Measurements from ENCODE around the gene TGFBR2. TPM values are rescaled to one million over a fixed set of nuclear protein-coding genes. Genes with fewer than 3 reads are reported as not detected.

The TGFBR2 gene
- total and polyA plus RNA-seq, 4 donors = 13.9 to 61.2 (median 33.7) TPM

- TF ChIP-seq SP1 (IDR thresholded peaks at IDR 0.05) = no peak
- Histone ChIP-seq H3K4me3 (ENCODE audit: low read depth in 1 of 3, low read length in 3 of 3) (no peak overlapping the region), H3K36me3 (ENCODE audit: control insufficient read depth in 4 of 4, insufficient read depth in 3 of 4, low read depth in 1 of 4, low read length in 3 of 4) (no peaks in the 10 kb centered on the region), H3K9ac (ENCODE audit: low read depth in 1 of 2, low read length in 2 of 2) (no peak overlapping the region), H3K27me3 (ENCODE audit: control insufficient read depth in 4 of 4, insufficient read depth in 4 of 4, low read length in 3 of 4) (no peaks in the 10 kb centered on the region), H3K27ac (ENCODE audit: low read depth in 1 of 2, low read length in 2 of 2) (peak overlapping the region; percentile 28 to 99), H3K9me3 (ENCODE audit: control insufficient read depth in 4 of 4, low read length in 3 of 4) (no peaks in the 10 kb centered on the region), H3K4me1 (ENCODE audit: control insufficient read depth in 4 of 4, insufficient read depth in 4 of 4, low read length in 3 of 4) (peaks cover 0 to 19% (median 6%) of the 10 kb centered on the region in 4 donors)
- WGBS = 67% methylated on average over 4 of the region's 4 CpGs
- DNase-seq (ENCODE audit: low spot score) = no peak
These were observed 1.4 kb upstream of the TGFBR2 start for GRCh38 chr3:30605005-30605404.

DNA sequence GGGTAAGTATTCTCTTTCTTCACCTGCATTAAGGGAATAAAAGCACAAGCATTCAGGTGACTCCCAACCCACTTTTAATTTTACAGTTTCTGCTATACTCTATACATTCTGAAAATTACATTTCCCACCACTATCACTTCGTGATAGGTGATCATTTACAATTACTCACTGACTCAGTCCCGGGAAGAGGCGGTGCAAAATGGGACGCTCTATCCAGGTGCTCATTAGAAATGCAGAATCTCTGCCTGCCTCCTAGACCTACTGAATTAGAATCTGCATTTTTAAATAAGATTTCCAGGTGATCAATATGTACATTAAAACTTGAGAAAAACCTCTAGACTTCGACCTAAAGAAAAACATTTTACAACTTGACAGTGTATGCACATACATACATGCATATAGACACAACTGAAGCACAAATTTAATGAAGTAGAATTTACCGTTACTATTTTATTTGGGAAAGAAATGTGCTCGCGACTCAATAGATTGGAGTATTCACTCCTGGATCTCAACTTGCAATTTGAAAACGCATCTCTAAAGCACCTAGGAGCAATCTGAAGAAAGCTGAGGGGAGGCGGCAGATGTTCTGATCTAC, 598 bp upstream of the TGFBR2 start:
- 17% methylated on average over 10 of the region's 10 CpGs for WGBS
- Histone ChIP-seq H3K9me3 (ENCODE audit: control insufficient read depth in 4 of 4, low read length in 3 of 4) (no peaks in the 10 kb centered on the region), H3K9ac (ENCODE audit: low read depth in 1 of 2, low read length in 2 of 2) (peak overlapping the region in 1 of 2 donors; percentile 80), H3K36me3 (ENCODE audit: control insufficient read depth in 4 of 4, insufficient read depth in 3 of 4, low read depth in 1 of 4, low read length in 3 of 4) (no peaks in the 10 kb centered on the region), H3K27ac (ENCODE audit: low read depth in 1 of 2, low read length in 2 of 2) (peak overlapping the region; percentile 93 to 99), H3K4me1 (ENCODE audit: control insufficient read depth in 4 of 4, insufficient read depth in 4 of 4, low read length in 3 of 4) (peaks cover 0 to 19% (median 7%) of the 10 kb centered on the region in 4 donors), H3K4me3 (ENCODE audit: low read depth in 1 of 3, low read length in 3 of 3) (peak overlapping the region; percentile 61 to 90 (median 61)), H3K27me3 (ENCODE audit: control insufficient read depth in 4 of 4, insufficient read depth in 4 of 4, low read length in 3 of 4) (no peaks in the 10 kb centered on the region)
- no peak for DNase-seq (ENCODE audit: low spot score)
- TF ChIP-seq, protein P1, sequence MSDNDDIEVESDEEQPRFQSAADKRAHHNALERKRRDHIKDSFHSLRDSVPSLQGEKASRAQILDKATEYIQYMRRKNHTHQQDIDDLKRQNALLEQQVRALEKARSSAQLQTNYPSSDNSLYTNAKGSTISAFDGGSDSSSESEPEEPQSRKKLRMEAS (IDR thresholded peaks at IDR 0.05) = no peak
- TF ChIP-seq ATF3 (IDR thresholded peaks at IDR 0.05) (no peak), HNF4G (IDR thresholded peaks at IDR 0.05) (no peak), FOXA2 (IDR thresholded peaks at IDR 0.05) (no peak), RXRA (IDR thresholded peaks at IDR 0.05) (no peak), CTCF (IDR thresholded peaks at IDR 0.05; ENCODE audit: low read depth, low read length, missing input control) (no peak), GABPA (IDR thresholded peaks at IDR 0.05 in 1 of 2, conservative IDR thresholded peaks at IDR 0.05 in 1 of 2) (no peak), SP1 (IDR thresholded peaks at IDR 0.05) (no peak), NR2F2 (IDR thresholded peaks at IDR 0.05) (no peak), YY1 (IDR thresholded peaks at IDR 0.05) (no peak), TAF1 (conservative IDR thresholded peaks at IDR 0.05) (no peak), RAD21 (IDR thresholded peaks at IDR 0.05) (no peak), FOXA1 (IDR thresholded peaks at IDR 0.05) (no peak), JUND (IDR thresholded peaks at IDR 0.05) (no peak), HNF4A (conservative IDR thresholded peaks at IDR 0.05) (no peak), EGR1 (IDR thresholded peaks at IDR 0.05; ENCODE audit: low read depth in 2 of 2) (no peak)
- TF ChIP-seq, protein P2, sequence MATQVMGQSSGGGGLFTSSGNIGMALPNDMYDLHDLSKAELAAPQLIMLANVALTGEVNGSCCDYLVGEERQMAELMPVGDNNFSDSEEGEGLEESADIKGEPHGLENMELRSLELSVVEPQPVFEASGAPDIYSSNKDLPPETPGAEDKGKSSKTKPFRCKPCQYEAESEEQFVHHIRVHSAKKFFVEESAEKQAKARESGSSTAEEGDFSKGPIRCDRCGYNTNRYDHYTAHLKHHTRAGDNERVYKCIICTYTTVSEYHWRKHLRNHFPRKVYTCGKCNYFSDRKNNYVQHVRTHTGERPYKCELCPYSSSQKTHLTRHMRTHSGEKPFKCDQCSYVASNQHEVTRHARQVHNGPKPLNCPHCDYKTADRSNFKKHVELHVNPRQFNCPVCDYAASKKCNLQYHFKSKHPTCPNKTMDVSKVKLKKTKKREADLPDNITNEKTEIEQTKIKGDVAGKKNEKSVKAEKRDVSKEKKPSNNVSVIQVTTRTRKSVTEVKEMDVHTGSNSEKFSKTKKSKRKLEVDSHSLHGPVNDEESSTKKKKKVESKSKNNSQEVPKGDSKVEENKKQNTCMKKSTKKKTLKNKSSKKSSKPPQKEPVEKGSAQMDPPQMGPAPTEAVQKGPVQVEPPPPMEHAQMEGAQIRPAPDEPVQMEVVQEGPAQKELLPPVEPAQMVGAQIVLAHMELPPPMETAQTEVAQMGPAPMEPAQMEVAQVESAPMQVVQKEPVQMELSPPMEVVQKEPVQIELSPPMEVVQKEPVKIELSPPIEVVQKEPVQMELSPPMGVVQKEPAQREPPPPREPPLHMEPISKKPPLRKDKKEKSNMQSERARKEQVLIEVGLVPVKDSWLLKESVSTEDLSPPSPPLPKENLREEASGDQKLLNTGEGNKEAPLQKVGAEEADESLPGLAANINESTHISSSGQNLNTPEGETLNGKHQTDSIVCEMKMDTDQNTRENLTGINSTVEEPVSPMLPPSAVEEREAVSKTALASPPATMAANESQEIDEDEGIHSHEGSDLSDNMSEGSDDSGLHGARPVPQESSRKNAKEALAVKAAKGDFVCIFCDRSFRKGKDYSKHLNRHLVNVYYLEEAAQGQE (IDR thresholded peaks at IDR 0.05) = no peak
- TF ChIP-seq, protein P3, sequence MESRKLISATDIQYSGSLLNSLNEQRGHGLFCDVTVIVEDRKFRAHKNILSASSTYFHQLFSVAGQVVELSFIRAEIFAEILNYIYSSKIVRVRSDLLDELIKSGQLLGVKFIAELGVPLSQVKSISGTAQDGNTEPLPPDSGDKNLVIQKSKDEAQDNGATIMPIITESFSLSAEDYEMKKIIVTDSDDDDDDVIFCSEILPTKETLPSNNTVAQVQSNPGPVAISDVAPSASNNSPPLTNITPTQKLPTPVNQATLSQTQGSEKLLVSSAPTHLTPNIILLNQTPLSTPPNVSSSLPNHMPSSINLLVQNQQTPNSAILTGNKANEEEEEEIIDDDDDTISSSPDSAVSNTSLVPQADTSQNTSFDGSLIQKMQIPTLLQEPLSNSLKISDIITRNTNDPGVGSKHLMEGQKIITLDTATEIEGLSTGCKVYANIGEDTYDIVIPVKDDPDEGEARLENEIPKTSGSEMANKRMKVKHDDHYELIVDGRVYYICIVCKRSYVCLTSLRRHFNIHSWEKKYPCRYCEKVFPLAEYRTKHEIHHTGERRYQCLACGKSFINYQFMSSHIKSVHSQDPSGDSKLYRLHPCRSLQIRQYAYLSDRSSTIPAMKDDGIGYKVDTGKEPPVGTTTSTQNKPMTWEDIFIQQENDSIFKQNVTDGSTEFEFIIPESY (IDR thresholded peaks at IDR 0.05) = no peak
